K562 (cell line): ENCODE measurements around the gene PPP1R12C. TPM values are rescaled to one million over a fixed set of nuclear protein-coding genes. Genes with fewer than 3 reads are reported as not detected.

Experiments used
- DEAF1 ChIP-seq: fragments of 450-650 bp; formaldehyde crosslinking; IDR thresholded peaks from 2 replicates; pipeline ENCODE4 v1.4.0; 2020; ENCODE audit warnings: mild to moderate bottlenecking, moderate library complexity
- FIP1L1 ChIP-seq: fragments of 200-400 bp; formaldehyde crosslinking; IDR thresholded peaks from 2 replicates; pipeline ENCODE4 v1.6.1; 2018; ENCODE audit warnings: mild to moderate bottlenecking, low read depth, low read length; ENCODE audit not compliant: poor library complexity, severe bottlenecking
- GABPB1 ChIP-seq: sonication (generic); formaldehyde crosslinking; IDR thresholded peaks from 2 replicates; pipeline ENCODE4 v1.8.0; 2022; ENCODE audit warnings: mild to moderate bottlenecking, missing genetic modification reagents
- KDM4B ChIP-seq, 2 experiments: fragments of 450-650 bp in 1 of 2; sonication (generic) in 1 of 2; IDR thresholded peaks; 2 replicates each; pipeline ENCODE4 v1.6.1; 2016 to 2017; ENCODE audit warnings: borderline replicate concordance in 2 of 2, antibody characterized with exemption in 1 of 2, low read depth in 1 of 2, mild to moderate bottlenecking in 1 of 2
- MEF2D ChIP-seq: conservative IDR thresholded peaks from 2 replicates; pipeline ENCODE4 v1.6.1; 2016; ENCODE audit warnings: low read depth, missing genetic modification characterization, missing compliant biosample characterization
- NCOR1 ChIP-seq: fragments of 450-650 bp; IDR thresholded peaks from 2 replicates; pipeline ENCODE4 v1.6.1; 2016; ENCODE audit warnings: mild to moderate bottlenecking, moderate library complexity
- PATZ1 ChIP-seq: fragments of 250-450 bp; sonication (Bioruptor Pico); IDR thresholded peaks from 2 replicates; pipeline ENCODE4 v1.5.0; 2020; ENCODE audit warnings: mild to moderate bottlenecking, borderline replicate concordance
- POLR3G ChIP-seq: IDR thresholded peaks from 2 replicates; pipeline ENCODE4 v1.6.1; 2011; ENCODE audit not compliant: insufficient read length, insufficient replicate concordance; ENCODE audit errors: extremely low read depth
- RBM22 ChIP-seq: fragments of 200-400 bp; formaldehyde crosslinking; IDR thresholded peaks from 2 replicates; pipeline ENCODE4 v1.6.1; 2018; ENCODE audit warnings: low read length, low read depth; ENCODE audit not compliant: poor library complexity, severe bottlenecking
- RHOXF2B ChIP-seq: fragments of 250-450 bp; sonication (Bioruptor Pico); conservative IDR thresholded peaks from 2 replicates; pipeline ENCODE4 v1.5.1; 2021
- ZEB2 ChIP-seq: fragments of 450-650 bp; IDR thresholded peaks from 2 replicates; pipeline ENCODE4 v1.6.1; 2016
- ZNF143 ChIP-seq: sonication (generic); formaldehyde crosslinking; IDR thresholded peaks from 2 replicates; pipeline ENCODE4 v1.9.0; 2022; ENCODE audit warnings: mild to moderate bottlenecking, missing genetic modification reagents
- ZNF75A ChIP-seq: fragments of 450-650 bp; formaldehyde crosslinking; IDR thresholded peaks from 2 replicates; pipeline ENCODE4 v1.4.0; 2020; ENCODE audit warnings: mild to moderate bottlenecking
- polyA plus RNA-seq, 8 experiments: library from polyadenylated mRNA; depleted of rRNA in 4 of 8; stranded (reverse) in 5 of 8; unstranded in 3 of 8; fragments of >200 nt; fragmentation: Nextera tagmentation in 2 of 8; fragmentation: Illumina TruSeq in 1 of 8; extraction: Ambion mirVana in 2 of 8; extraction: Trizol in 1 of 8; gene quantifications; 2 replicates each; pipeline versions ENCODE4 v1.2.1 to v1.2.3, GENCODE V29; 2011 to 2014; ENCODE audit warnings: inconsistent platforms in 1 of 8, missing spikeins in 1 of 8
- total RNA-seq, 7 experiments: library from RNA; depleted of rRNA in 6 of 7; stranded (reverse); fragments of >200 nt in 6 of 7; fragmentation: Illumina TruSeq in 2 of 7; extraction: Trizol in 2 of 7; gene quantifications; 2 replicates each; pipeline versions ENCODE4 v1.2.1 to v1.2.3, GENCODE V29; 2011 to 2021; ENCODE audit warnings: low replicate concordance in 1 of 7
- TF ChIP-seq, protein P1 (sequence below): sonication (generic); formaldehyde crosslinking; IDR thresholded peaks from 2 replicates; pipeline ENCODE4 v1.8.1; 2023; ENCODE audit warnings: missing genetic modification reagents, mild to moderate bottlenecking, borderline replicate concordance
- TF ChIP-seq, protein P2 (sequence below), 3 experiments: IDR thresholded peaks in 2 of 3; conservative IDR thresholded peaks in 1 of 3; 2 replicates each; pipeline ENCODE4 v1.5.1; 2011 to 2012; ENCODE audit warnings: low read length in 3 of 3, mild to moderate bottlenecking in 3 of 3, control low read depth in 2 of 3, improper control_type of control experiment in 1 of 3, inconsistent platforms in 1 of 3, low read depth in 1 of 3, mixed read lengths in 1 of 3, moderate library complexity in 1 of 3; ENCODE audit not compliant: insufficient read depth in 2 of 3

The PPP1R12C gene
- total and polyA plus RNA-seq, 9 of the 15 experiments (the other 6 are each of a cell fraction or from before 2014, with no cell fraction given) = 1.8 to 136 (median 33.7) TPM

DNA sequence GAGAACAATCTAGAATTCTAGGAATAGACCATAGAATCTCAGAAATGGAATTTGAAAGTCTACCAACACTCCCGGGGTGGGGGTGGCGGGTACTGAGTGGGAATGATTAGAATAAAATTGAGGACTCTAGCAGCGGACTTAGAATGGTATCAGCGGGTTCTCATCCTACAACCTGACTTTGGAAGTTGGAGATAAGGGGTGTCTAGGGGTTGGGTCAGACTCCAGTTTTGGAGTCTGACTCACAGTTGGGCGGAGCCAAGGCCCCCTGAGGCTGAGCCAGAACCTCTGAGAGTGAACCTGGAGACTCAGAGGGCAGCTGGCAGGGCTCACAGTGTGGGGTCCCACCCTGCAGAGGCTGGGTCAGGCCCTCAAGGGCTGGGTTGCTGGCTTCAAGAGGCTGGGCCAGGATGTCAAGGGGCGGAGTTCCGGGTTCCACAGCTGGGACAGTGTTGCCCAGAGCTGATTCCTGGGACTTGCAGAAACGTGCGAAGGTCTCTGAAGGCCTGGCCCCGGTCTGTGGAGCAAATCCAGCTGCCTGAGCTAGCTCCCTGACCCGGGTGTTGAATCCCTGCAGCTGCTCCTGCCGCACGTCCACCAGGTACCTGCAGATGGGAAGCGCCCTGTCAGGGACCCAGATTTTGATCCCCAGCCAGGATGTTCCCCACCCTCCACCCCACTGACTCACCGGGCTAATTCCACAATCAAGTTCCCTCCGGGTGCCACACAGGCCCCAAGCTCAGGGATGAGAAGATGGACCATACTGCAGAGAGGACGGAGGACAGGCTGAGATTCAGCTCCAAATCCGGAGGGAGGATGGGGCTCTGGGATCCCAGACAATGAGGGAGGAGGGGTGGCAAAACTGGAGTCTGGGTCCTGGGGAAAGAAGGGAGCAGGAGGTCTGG, 41.7 kb upstream of the PPP1R12C start (continued):
- TF ChIP-seq, protein P1, sequence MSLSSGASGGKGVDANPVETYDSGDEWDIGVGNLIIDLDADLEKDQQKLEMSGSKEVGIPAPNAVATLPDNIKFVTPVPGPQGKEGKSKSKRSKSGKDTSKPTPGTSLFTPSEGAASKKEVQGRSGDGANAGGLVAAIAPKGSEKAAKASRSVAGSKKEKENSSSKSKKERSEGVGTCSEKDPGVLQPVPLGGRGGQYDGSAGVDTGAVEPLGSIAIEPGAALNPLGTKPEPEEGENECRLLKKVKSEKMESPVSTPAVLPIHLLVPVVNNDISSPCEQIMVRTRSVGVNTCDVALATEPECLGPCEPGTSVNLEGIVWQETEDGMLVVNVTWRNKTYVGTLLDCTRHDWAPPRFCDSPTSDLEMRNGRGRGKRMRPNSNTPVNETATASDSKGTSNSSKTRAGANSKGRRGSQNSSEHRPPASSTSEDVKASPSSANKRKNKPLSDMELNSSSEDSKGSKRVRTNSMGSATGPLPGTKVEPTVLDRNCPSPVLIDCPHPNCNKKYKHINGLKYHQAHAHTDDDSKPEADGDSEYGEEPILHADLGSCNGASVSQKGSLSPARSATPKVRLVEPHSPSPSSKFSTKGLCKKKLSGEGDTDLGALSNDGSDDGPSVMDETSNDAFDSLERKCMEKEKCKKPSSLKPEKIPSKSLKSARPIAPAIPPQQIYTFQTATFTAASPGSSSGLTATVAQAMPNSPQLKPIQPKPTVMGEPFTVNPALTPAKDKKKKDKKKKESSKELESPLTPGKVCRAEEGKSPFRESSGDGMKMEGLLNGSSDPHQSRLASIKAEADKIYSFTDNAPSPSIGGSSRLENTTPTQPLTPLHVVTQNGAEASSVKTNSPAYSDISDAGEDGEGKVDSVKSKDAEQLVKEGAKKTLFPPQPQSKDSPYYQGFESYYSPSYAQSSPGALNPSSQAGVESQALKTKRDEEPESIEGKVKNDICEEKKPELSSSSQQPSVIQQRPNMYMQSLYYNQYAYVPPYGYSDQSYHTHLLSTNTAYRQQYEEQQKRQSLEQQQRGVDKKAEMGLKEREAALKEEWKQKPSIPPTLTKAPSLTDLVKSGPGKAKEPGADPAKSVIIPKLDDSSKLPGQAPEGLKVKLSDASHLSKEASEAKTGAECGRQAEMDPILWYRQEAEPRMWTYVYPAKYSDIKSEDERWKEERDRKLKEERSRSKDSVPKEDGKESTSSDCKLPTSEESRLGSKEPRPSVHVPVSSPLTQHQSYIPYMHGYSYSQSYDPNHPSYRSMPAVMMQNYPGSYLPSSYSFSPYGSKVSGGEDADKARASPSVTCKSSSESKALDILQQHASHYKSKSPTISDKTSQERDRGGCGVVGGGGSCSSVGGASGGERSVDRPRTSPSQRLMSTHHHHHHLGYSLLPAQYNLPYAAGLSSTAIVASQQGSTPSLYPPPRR = no peak
- TF ChIP-seq RBM22 = no peak
- TF ChIP-seq ZEB2 = peak; percentile 70; the same call in 1 of the 2 replicates
- TF ChIP-seq, protein P2, sequence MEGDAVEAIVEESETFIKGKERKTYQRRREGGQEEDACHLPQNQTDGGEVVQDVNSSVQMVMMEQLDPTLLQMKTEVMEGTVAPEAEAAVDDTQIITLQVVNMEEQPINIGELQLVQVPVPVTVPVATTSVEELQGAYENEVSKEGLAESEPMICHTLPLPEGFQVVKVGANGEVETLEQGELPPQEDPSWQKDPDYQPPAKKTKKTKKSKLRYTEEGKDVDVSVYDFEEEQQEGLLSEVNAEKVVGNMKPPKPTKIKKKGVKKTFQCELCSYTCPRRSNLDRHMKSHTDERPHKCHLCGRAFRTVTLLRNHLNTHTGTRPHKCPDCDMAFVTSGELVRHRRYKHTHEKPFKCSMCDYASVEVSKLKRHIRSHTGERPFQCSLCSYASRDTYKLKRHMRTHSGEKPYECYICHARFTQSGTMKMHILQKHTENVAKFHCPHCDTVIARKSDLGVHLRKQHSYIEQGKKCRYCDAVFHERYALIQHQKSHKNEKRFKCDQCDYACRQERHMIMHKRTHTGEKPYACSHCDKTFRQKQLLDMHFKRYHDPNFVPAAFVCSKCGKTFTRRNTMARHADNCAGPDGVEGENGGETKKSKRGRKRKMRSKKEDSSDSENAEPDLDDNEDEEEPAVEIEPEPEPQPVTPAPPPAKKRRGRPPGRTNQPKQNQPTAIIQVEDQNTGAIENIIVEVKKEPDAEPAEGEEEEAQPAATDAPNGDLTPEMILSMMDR (IDR thresholded peaks at IDR 0.05 in 2 of 3, conservative IDR thresholded peaks at IDR 0.05 in 1 of 3; ENCODE audit: insufficient read depth in 2 of 3, low read depth in 1 of 3, low read length in 3 of 3) = 0 out of 6 replicates have a peak, but pooled peaks of 1 of the 3 experiments have one; percentile 6
- peak; percentile 86 for TF ChIP-seq NCOR1
- TF ChIP-seq FIP1L1 = no peak
- no peak for TF ChIP-seq RHOXF2B (CRISPR knock-in tag)
- no peak for TF ChIP-seq POLR3G
- 0 out of 2 replicates have a peak, but pooled peaks have one; percentile 37 for TF ChIP-seq GABPB1 (CRISPR knock-in tag)
- no peak for TF ChIP-seq ZNF143
- no peak for TF ChIP-seq ZNF75A
- TF ChIP-seq MEF2D (tag) = no peak
- TF ChIP-seq KDM4B (IDR thresholded peaks at IDR 0.05; ENCODE audit: borderline replicate concordance in 2 of 2, low read depth in 1 of 2) = no peak
- TF ChIP-seq PATZ1 = no peak
- TF ChIP-seq DEAF1 (CRISPR knock-in tag) = no peak
